Adrenal gland (tissue), 19 donors: Measurements from ENCODE around the gene CLEC11A. TPM values are rescaled to one million over a fixed set of nuclear protein-coding genes. Genes with fewer than 3 reads are reported as not detected.

ENCODE experiments used
- DNase-seq, 7 donors: peaks; one replicate each; pipeline ENCODE4 v3.0.0-alpha.2; 2019 to 2020
- H3K27ac ChIP-seq, 5 donors: fragments of 200-600 bp; sonication (generic) in 4 of 5; 1 replicate in 3 of 5; 2 replicates in 2 of 5; pipeline versions ENCODE4 v1.5.1 to v1.8.0; 2016 to 2020; ENCODE audit warnings: mild to moderate bottlenecking in 1 of 5
- H3K27me3 ChIP-seq: fragments of 200-600 bp; 2 replicates; pipeline ENCODE4 v1.8.0; 2021
- H3K36me3 ChIP-seq, 2 donors: fragments of 200-600 bp; replicated peaks in 1 of 2; 1 replicate in 1 of 2; 2 replicates in 1 of 2; pipeline versions ENCODE4 v1.5.1 to v1.8.0; 2018 to 2022
- H3K4me1 ChIP-seq, 2 donors: fragments of 200-600 bp; replicated peaks in 1 of 2; 1 replicate in 1 of 2; 2 replicates in 1 of 2; pipeline versions ENCODE4 v1.5.1 to v1.8.0; 2018 to 2021
- H3K4me3 ChIP-seq, 4 donors: fragments of 200-600 bp; sonication (generic) in 3 of 4; one replicate each; pipeline ENCODE4 v1.5.1; 2016 to 2018
- H3K9me3 ChIP-seq, 3 donors: fragments of 200-600 bp; sonication (generic) in 1 of 3; replicated peaks in 1 of 3; 1 replicate in 2 of 3; 2 replicates in 1 of 3; pipeline versions ENCODE4 v1.5.1 to v1.8.0; 2016 to 2021
- CTCF ChIP-seq, 6 experiments: fragments of 450-650 bp in 4 of 6; fragments of 200-600 bp in 2 of 6; sonication (generic) in 1 of 6; IDR thresholded peaks; 1 replicate in 5 of 6; 2 replicates in 1 of 6; pipeline versions ENCODE4 v1.5.1 to v1.8.0; 2016 to 2021; ENCODE audit warnings: antibody characterized with exemption in 6 of 6, mild to moderate bottlenecking in 2 of 6, moderate library complexity in 1 of 6
- POLR2A ChIP-seq, 2 donors: fragments of 450-650 bp; IDR thresholded peaks; one replicate each; pipeline ENCODE4 v1.6.1; 2017; ENCODE audit warnings: antibody characterized with exemption in 2 of 2, mild to moderate bottlenecking in 2 of 2, moderate library complexity in 1 of 2
- WGBS, 4 donors: extraction: QIAGEN DNeasy Blood & Tissue Kit in 2 of 4; methylation state at CpG; one replicate each; pipeline versions ENCODE4 v1.1.5 to v1.1.7; 2013 to 2017; 5-methylcytosine and 5-hydroxymethylcytosine counted together
- intact Hi-C, 2 donors: fragments of 100-400 bp; cut with DNase I; formaldehyde crosslinking; loops; one replicate each; pipeline versions ENCODE4 v1.14.1 to v1.15.0; 2022 to 2023
- long read RNA-seq, 10 donors: library from polyadenylated mRNA in 3 of 10; unstranded in 2 of 10; stranded (forward) in 1 of 10; transcript quantifications; one replicate each; pipeline ENCODE4 v2.0.0 and lab custom pipeline, GENCODE V29; 2021 to 2026
- polyA plus RNA-seq, 3 donors: library from polyadenylated mRNA; stranded (reverse); fragments of 200-250 nt in 2 of 3; fragments of 350-450 nt in 1 of 3; fragmentation: Illumina TruSeq in 1 of 3; extraction: RNeasy Lipid Tissue Mini Kit (QIAGEN cat#74804) in 1 of 3; gene quantifications; one replicate each; pipeline ENCODE4 v1.2.3, GENCODE V29; 2013 to 2014
- total RNA-seq, 9 donors: library from RNA; depleted of rRNA in 4 of 9; stranded (reverse); fragments of >200 nt in 4 of 9; fragments of 120-200 nt in 1 of 9; fragmentation: NEBNext Ultra II Directional in 1 of 9; extraction: Animal tissue kit (Norgen Biotek cat#: 25700) in 1 of 9; gene quantifications; one replicate each; pipeline versions ENCODE4 v1.1.0 to v1.2.4, GENCODE V29; 2013 to 2023
- donor health status: healthy with polysubstance abuse.
- donor health status: Bipolar disorder and iron deficiency.
- donor health status: DM: yes; HTN: yes; CAD: no.
- donor health status: DM: no; HTN: no; CAD: no.
- donor health status: DM: no; HTN: no; CAD: no.
- donor health status: DM: yes; HTN: yes; CAD: no.

Gene CLEC11A
- total RNA-seq = 10 to 100 TPM; 14.8 to 53.8 (median 26.6) TPM
- polyA plus RNA-seq = 10 to 100 TPM in 2 of 3 donors, 1 to 10 TPM in 1; 1.6 to 32.4 (median 31.6) TPM
- long read RNA-seq, donor 1, partial matches to known transcripts = 0 of 2 reads
- long read RNA-seq, donor 1, other reads (novel, unspliced or antisense) = 0 of 2 reads
- long read RNA-seq, donor 2, transcript CLEC11A-201 (4 exons, 1,419 nt) = major isoform, 5 of 5 reads
- long read RNA-seq, donor 2, partial matches to known transcripts = 0 of 5 reads
- long read RNA-seq, donor 2, other reads (novel, unspliced or antisense) = 0 of 5 reads
- long read RNA-seq, donor 3, partial matches to known transcripts = 0 of 2 reads
- long read RNA-seq, donor 3, other reads (novel, unspliced or antisense) = 0 of 2 reads
- long read RNA-seq, donor 4, partial matches to known transcripts = 1 of 14 reads
- long read RNA-seq, donor 4, other reads (novel, unspliced or antisense) = 13 of 14 reads
- long read RNA-seq, donor 5, transcript CLEC11A-201 (4 exons, 1,419 nt) = major isoform, 24 of 66 reads
- long read RNA-seq, donor 5, partial matches to known transcripts = 6 of 66 reads
- long read RNA-seq, donor 5, other reads (novel, unspliced or antisense) = 36 of 66 reads
- long read RNA-seq, donor 6, partial matches to known transcripts = 0 of 19 reads
- long read RNA-seq, donor 6, other reads (novel, unspliced or antisense) = 18 of 19 reads
- long read RNA-seq, donor 7, partial matches to known transcripts = 0 of 1 reads
- long read RNA-seq, donor 7, other reads (novel, unspliced or antisense) = 0 of 1 reads
- long read RNA-seq, donor 8, transcript CLEC11A-201 (4 exons, 1,419 nt) = major isoform, 13 of 13 reads
- long read RNA-seq, donor 8, partial matches to known transcripts = 0 of 13 reads
- long read RNA-seq, donor 8, other reads (novel, unspliced or antisense) = 0 of 13 reads
- long read RNA-seq, donor 9, partial matches to known transcripts = 25 of 29 reads
- long read RNA-seq, donor 9, other reads (novel, unspliced or antisense) = 0 of 29 reads
- long read RNA-seq, donor 10, transcript CLEC11A-201 (4 exons, 1,419 nt) = major isoform, 8 of 8 reads
- long read RNA-seq, donor 10, partial matches to known transcripts = 0 of 8 reads
- long read RNA-seq, donor 10, other reads (novel, unspliced or antisense) = 0 of 8 reads

- Histone ChIP-seq H3K27ac (peak within 1 kb of the TSS in 2 of 5 donors; percentile 74 to 88), H3K9me3 (no peaks in the 10 kb centered on the region), H3K4me3 (peak within 1 kb of the TSS in 2 of 4 donors; percentile 4 to 70), H3K4me1 (peaks cover 16 to 38% of the 10 kb centered on the region in 2 donors), H3K36me3 (no peaks in the 10 kb centered on the region), H3K27me3 (no peaks in the 10 kb centered on the region)
- intact Hi-C loops = no loop called here
- WGBS, 4 donors = 32 to 45% (median 39%) methylated on average over 13 to 15 of the region's 15 CpGs
- DNase-seq = peak in 3 of 7 donors; percentile 28 to 65 (median 52)
- TF ChIP-seq CTCF (IDR thresholded peaks at IDR 0.05) = no peak
- TF ChIP-seq POLR2A (IDR thresholded peaks at IDR 0.05) = no peak
Measured at GRCh38 chr19:50723069-50723468, at the start of gene CLEC11A. TSS of gene CLEC11A (plus strand) at chr19:50723364. CDS start at chr19:50723526, 162 bp downstream.

GRCh38 chr19:50676625-50677197 lies 46.5 kb upstream of the CLEC11A start:
- no peak for DNase-seq
- Histone ChIP-seq H3K36me3 (no peaks in the 10 kb centered on the region), H3K27me3 (no peaks in the 10 kb centered on the region), H3K27ac (no peak overlapping the region), H3K4me1 (no peaks in the 10 kb centered on the region), H3K9me3 (no peaks in the 10 kb centered on the region), H3K4me3 (no peak overlapping the region)
- TF ChIP-seq POLR2A (IDR thresholded peaks at IDR 0.05) (no peak), CTCF (IDR thresholded peaks at IDR 0.05) (no peak)
- intact Hi-C loops = no loop called here
- WGBS, 4 donors = 67 to 88% (median 78%) methylated on average over 1 of the region's 1 CpG

GRCh38 chr19:50677636-50678035 lies 45.5 kb upstream of the CLEC11A start:
- Histone ChIP-seq H3K4me1 (no peaks in the 10 kb centered on the region), H3K27me3 (no peaks in the 10 kb centered on the region), H3K27ac (no peak overlapping the region), H3K9me3 (no peaks in the 10 kb centered on the region), H3K36me3 (no peaks in the 10 kb centered on the region), H3K4me3 (no peak overlapping the region)
- intact Hi-C loops = no loop called here
- no peak for DNase-seq
- WGBS, 4 donors = 74 to 87% (median 81%) methylated on average over 5 of the region's 5 CpGs
- TF ChIP-seq CTCF (IDR thresholded peaks at IDR 0.05) (no peak), POLR2A (IDR thresholded peaks at IDR 0.05) (no peak)
